HG02970 (cell line): ENCODE results near the gene RDH11.
"Not testable (repeated sequence)": the region's sequence is repeated elsewhere in the genome, so short reads cannot be mapped to it uniquely, and the experiment has no call there.

ENCODE experiments used
- ATAC-seq: cut with Tn5 transposase; IDR thresholded peaks from one replicate; pipeline ENCODE4 v1.9.1; 2021; ENCODE audit warnings: mild to moderate bottlenecking, moderate library complexity, moderate number of reproducible peaks; ENCODE audit not compliant: unreplicated experiment, low FRiP score

The RDH11 gene

GRCh38 chr14:67695394-67695949 is at the start of gene RDH11:
Gene RDH11 (minus strand): TSS chr14:67695764. CDS start chr14:67695703, 61 bp downstream.
- peak; percentile 73 for ATAC-seq

- ATAC-seq: no peak
Observed at GRCh38 chr14:67744046-67744445, 48.5 kb upstream of the RDH11 start.

- ATAC-seq: no peak
Observed at GRCh38 chr14:67738740-67739504, 43.4 kb upstream of the RDH11 start.

- no peak for ATAC-seq
Observed at GRCh38 chr14:67736771-67737170, 41.2 kb upstream of the RDH11 start.

- no peak for ATAC-seq
Observed at GRCh38 chr14:67735336-67736147, 40.0 kb upstream of the RDH11 start.

GRCh38 chr14:67734675-67735074 is 39.1 kb upstream of the RDH11 start:
- ATAC-seq: no peak

GRCh38 chr14:67733616-67734015 is 38.1 kb upstream of the RDH11 start:
- no peak for ATAC-seq

- ATAC-seq: no peak
Observed at GRCh38 chr14:67729072-67729885, 33.7 kb upstream of the RDH11 start.

GRCh38 chr14:67728258-67728657 is 32.7 kb upstream of the RDH11 start:
- ATAC-seq: no peak

GRCh38 chr14:67727361-67727760 is 31.8 kb upstream of the RDH11 start:
- ATAC-seq: no peak

GRCh38 chr14:67725171-67725570 is 29.6 kb upstream of the RDH11 start:
- ATAC-seq: no peak

- no peak for ATAC-seq
Observed at GRCh38 chr14:67722293-67722692, 26.7 kb upstream of the RDH11 start.

- no peak for ATAC-seq
Observed at GRCh38 chr14:67721875-67722274, 26.3 kb upstream of the RDH11 start.

- ATAC-seq: no peak
Observed at GRCh38 chr14:67719866-67720265, 24.3 kb upstream of the RDH11 start.

GRCh38 chr14:67719385-67719784 is 23.8 kb upstream of the RDH11 start:
- not testable (repeated sequence) for ATAC-seq

- no peak for ATAC-seq
Observed at GRCh38 chr14:67718265-67718664, 22.7 kb upstream of the RDH11 start.

GRCh38 chr14:67717048-67717447 is 21.5 kb upstream of the RDH11 start:
- ATAC-seq: no peak

GRCh38 chr14:67710209-67710608 is 14.6 kb upstream of the RDH11 start:
- no peak for ATAC-seq

- ATAC-seq: not testable (repeated sequence)
Observed at GRCh38 chr14:67709796-67710195, 14.2 kb upstream of the RDH11 start.

- ATAC-seq: not testable (repeated sequence)
Observed at GRCh38 chr14:67709346-67709745, 13.8 kb upstream of the RDH11 start.
